HG03342 (cell line): Measurements from ENCODE around the gene LRRC51.
"Not testable (repeated sequence)": the region's sequence is repeated elsewhere in the genome, so short reads cannot be mapped to it uniquely, and the experiment has no call there.

Experiments
- ATAC-seq: cut with Tn5 transposase; IDR thresholded peaks from one replicate; pipeline ENCODE4 v1.9.1; 2021; ENCODE audit warnings: mild to moderate bottlenecking, moderate library complexity; ENCODE audit not compliant: unreplicated experiment

Gene LRRC51

GRCh38 chr11:72103754-72104167 lies 23.1 kb downstream of the LRRC51 start:
- ATAC-seq: no peak

GRCh38 chr11:72105888-72106287 lies 25.2 kb downstream of the LRRC51 start, which contains the start of gene TOMT:
TOMT (plus strand) TSS chr11:72105924; CDS start chr11:72105952, 28 bp downstream.
- ATAC-seq: no peak

GRCh38 chr11:72111300-72112142 lies 30.9 kb downstream of the LRRC51 start:
- ATAC-seq: peak; percentile 3

- peak; percentile 89 for ATAC-seq
These were observed 31.7 kb downstream of the LRRC51 start, which contains the start of gene ANAPC15 for GRCh38 chr11:72112143-72112977. ANAPC15 (minus strand) TSS chr11:72112695; CDS start chr11:72111276, 1,419 bp downstream.

- ATAC-seq: no peak
These were observed 32.5 kb downstream of the LRRC51 start for GRCh38 chr11:72112978-72113808.

GRCh38 chr11:72114570-72114969 lies 33.9 kb downstream of the LRRC51 start:
- ATAC-seq: no peak

- ATAC-seq: no peak
These were observed 35.5 kb downstream of the LRRC51 start for GRCh38 chr11:72116019-72116755.

- ATAC-seq: no peak
These were observed 38.5 kb downstream of the LRRC51 start for GRCh38 chr11:72119198-72119597.

GRCh38 chr11:72120930-72121329 lies 40.3 kb downstream of the LRRC51 start:
- no peak for ATAC-seq

GRCh38 chr11:72122607-72123006 lies 42.0 kb downstream of the LRRC51 start:
- no peak for ATAC-seq

GRCh38 chr11:72123117-72123653 lies 42.5 kb downstream of the LRRC51 start:
- no peak for ATAC-seq

GRCh38 chr11:72124046-72124445 lies 43.4 kb downstream of the LRRC51 start:
- no peak for ATAC-seq

- ATAC-seq: no peak
These were observed 45.3 kb downstream of the LRRC51 start for GRCh38 chr11:72125956-72126355.

- ATAC-seq: no peak
These were observed 47.3 kb downstream of the LRRC51 start for GRCh38 chr11:72127923-72128322.

- no peak for ATAC-seq
These were observed 48.7 kb downstream of the LRRC51 start for GRCh38 chr11:72129381-72129780.

GRCh38 chr11:72132646-72133045 lies 52.0 kb downstream of the LRRC51 start:
- no peak for ATAC-seq

GRCh38 chr11:72135473-72135872 lies 54.8 kb downstream of the LRRC51 start, which contains the start of gene FOLR3:
FOLR3 (plus strand) TSS chr11:72135725; CDS start chr11:72135953, 228 bp downstream.
- ATAC-seq: not testable (repeated sequence)

- no peak for ATAC-seq
These were observed 55.4 kb downstream of the LRRC51 start for GRCh38 chr11:72135891-72136683.
